ENCODE data around the gene UBB. TPM values are rescaled to one million over a fixed set of nuclear protein-coding genes. Genes with fewer than 3 reads are reported as not detected.

The UBB gene
- total and polyA plus RNA-seq, 10 donors: 697 to 1,795 (median 1,033) TPM

DNA sequence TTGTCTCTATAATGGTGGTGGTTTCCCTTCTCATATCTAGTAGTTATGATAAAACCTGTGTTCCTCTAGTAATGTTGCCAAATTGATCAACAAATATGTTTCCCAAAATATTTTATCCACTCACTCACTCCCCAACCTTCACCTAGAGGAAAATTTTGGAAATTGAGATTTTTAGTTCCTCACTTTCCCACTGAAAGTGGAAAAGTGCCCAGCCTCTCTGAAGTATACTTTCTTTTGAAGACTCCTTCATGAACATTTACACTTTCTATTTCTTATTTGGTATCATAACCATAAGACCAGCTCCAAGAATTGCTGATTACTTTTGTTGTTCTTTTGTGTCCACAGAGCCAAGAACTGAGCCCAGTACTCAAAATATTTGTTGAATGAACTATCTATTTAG lies 22.5 kb upstream of the UBB start:
- no peaks in the 10 kb centered on the region for H3K9me3 ChIP-seq
- peaks cover 0 to 8% (median 5%) of the 10 kb centered on the region in 6 donors for H3K4me1 ChIP-seq
- intact Hi-C loops (cut with DNase I; ENCODE audit: low total_unique reads): loop anchor here (10.0 kb wide), 1 partner anchor 236 kb away; no protein-coding TSS in a partner anchor
- no peaks in the 10 kb centered on the region for H3K36me3 ChIP-seq
- TF ChIP-seq POLR2AphosphoS5 (IDR thresholded peaks at IDR 0.05) (no peak), POLR2A (IDR thresholded peaks at IDR 0.05) (no peak)
- TF ChIP-seq, protein P1, sequence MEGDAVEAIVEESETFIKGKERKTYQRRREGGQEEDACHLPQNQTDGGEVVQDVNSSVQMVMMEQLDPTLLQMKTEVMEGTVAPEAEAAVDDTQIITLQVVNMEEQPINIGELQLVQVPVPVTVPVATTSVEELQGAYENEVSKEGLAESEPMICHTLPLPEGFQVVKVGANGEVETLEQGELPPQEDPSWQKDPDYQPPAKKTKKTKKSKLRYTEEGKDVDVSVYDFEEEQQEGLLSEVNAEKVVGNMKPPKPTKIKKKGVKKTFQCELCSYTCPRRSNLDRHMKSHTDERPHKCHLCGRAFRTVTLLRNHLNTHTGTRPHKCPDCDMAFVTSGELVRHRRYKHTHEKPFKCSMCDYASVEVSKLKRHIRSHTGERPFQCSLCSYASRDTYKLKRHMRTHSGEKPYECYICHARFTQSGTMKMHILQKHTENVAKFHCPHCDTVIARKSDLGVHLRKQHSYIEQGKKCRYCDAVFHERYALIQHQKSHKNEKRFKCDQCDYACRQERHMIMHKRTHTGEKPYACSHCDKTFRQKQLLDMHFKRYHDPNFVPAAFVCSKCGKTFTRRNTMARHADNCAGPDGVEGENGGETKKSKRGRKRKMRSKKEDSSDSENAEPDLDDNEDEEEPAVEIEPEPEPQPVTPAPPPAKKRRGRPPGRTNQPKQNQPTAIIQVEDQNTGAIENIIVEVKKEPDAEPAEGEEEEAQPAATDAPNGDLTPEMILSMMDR (IDR thresholded peaks at IDR 0.05 in 8 of 11, conservative IDR thresholded peaks at IDR 0.05 in 3 of 11): no peak
- H3K4me3 ChIP-seq: no peak overlapping the region
- H3K27ac ChIP-seq: no peak overlapping the region
- DNase-seq: no peak
- H3K27me3 ChIP-seq (replicated peaks in 1 of 7): no peaks in the 10 kb centered on the region

DNA sequence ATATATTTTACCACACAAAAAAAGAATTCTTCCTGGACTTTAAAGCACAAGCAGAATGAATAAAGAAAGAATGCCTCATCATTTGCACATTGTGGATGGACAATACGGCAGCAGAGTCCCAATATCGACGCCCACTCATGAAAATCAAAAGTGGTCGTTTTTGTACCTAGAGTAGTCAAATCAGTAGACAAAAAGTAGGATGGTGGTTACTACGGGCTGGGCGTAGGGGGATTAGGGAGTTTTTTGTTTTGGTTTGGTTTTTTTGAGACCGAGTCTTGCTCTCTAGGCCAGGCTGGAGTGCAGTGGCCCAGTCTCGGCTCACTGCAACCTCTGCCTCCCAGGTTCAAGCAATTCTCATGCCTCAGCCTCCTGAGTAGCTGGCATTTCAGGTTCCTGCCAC lies 19.0 kb upstream of the UBB start:
- intact Hi-C loops (cut with DNase I; ENCODE audit: low total_unique reads): loop anchor here (10.0 kb wide), 1 partner anchor 53 kb away; the partner anchor contains the start of gene TRPV2
- DNase-seq: peak; percentile 1
- no peaks in the 10 kb centered on the region for H3K27me3 ChIP-seq (replicated peaks in 1 of 7)
- no peak overlapping the region for H3K4me3 ChIP-seq
- no peak overlapping the region for H3K27ac ChIP-seq
- H3K9me3 ChIP-seq: no peaks in the 10 kb centered on the region
- 73 to 85% (median 81%) methylated on average over 8 of the region's 8 CpGs for WGBS, 5 donors
- H3K4me1 ChIP-seq: peaks cover 0 to 8% (median 5%) of the 10 kb centered on the region in 6 donors
- H3K36me3 ChIP-seq: no peaks in the 10 kb centered on the region
- TF ChIP-seq, protein P1 (IDR thresholded peaks at IDR 0.05 in 8 of 11, conservative IDR thresholded peaks at IDR 0.05 in 3 of 11): no peak
- TF ChIP-seq POLR2A (IDR thresholded peaks at IDR 0.05): no peak
- TF ChIP-seq POLR2AphosphoS5 (IDR thresholded peaks at IDR 0.05): no peak

DNA sequence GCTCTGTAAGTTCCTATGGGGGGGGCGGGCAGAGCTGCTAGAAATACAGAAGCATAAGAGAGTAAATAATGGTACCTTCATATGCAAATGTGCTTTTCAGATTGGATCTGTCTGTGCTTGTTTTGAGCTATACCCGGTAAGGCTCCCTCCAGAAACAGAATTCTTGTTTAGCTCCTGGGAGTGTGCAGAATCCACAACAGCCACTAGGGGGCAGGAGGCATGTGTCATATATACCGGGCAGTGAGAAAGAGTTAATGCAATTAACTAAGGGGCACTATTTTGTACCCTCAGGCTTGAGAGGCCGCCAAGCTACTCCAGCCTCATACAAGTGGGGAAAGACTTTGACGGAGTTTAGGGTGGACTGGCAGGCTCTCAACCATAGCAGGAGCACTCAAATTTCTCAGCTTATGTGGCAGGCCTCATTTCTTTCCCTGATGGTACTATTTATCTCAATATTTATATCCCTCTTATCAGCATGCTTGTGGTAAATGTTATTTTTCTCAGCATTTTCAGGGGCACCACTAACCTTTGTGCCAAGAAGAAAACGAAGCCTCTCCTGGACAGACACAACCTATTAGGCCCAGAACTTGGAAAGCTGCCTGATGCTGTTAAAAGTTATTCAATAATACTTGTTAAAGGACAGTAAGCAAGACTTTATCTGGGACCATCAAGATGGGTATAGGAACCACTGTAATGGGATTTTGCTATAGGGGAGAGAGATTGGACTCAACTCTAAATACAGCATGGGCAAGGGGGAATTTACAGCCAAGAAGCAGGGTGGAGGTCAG lies 16.9 kb upstream of the UBB start:
- no peaks in the 10 kb centered on the region for H3K27me3 ChIP-seq (replicated peaks in 1 of 7)
- no peak for TF ChIP-seq POLR2A (IDR thresholded peaks at IDR 0.05)
- TF ChIP-seq, protein P1 (IDR thresholded peaks at IDR 0.05 in 8 of 11, conservative IDR thresholded peaks at IDR 0.05 in 3 of 11): peak; percentile 69 to 92 (median 87)
- intact Hi-C loops (cut with DNase I; ENCODE audit: low total_unique reads): loop anchor here (10.0 kb wide), 1 partner anchor 51 kb away; the partner anchor contains the start of gene TRPV2
- no peaks in the 10 kb centered on the region for H3K36me3 ChIP-seq
- 10 to 18% (median 15%) methylated on average over 6 of the region's 6 CpGs for WGBS, 5 donors
- H3K4me1 ChIP-seq: peaks cover 0 to 8% (median 5%) of the 10 kb centered on the region in 6 donors
- H3K27ac ChIP-seq: no peak overlapping the region
- DNase-seq: peak; percentile 82
- no peak overlapping the region for H3K4me3 ChIP-seq
- no peaks in the 10 kb centered on the region for H3K9me3 ChIP-seq

DNA sequence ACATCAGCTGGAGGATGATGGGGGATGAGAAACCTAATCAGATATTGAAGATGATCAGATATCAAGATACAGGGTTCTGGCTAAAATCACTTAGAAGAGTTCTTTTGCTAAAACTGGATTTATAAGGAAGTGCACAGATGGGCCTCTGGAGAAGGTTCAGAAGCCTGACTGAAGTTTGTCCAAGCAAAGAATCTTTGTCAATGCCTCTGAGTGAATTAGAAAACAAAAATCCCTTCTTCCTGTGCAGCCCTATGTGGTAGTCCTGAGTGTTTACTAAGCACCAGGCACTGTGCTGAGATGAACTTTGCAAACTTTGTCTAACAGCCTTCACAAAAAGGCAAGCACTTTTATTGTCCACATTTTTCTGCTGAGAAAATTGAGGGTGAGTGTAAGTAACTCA lies 16.3 kb upstream of the UBB start:
- H3K36me3 ChIP-seq: no peaks in the 10 kb centered on the region
- no peak overlapping the region for H3K27ac ChIP-seq
- H3K27me3 ChIP-seq (replicated peaks in 1 of 7): no peaks in the 10 kb centered on the region
- TF ChIP-seq, protein P1 (IDR thresholded peaks at IDR 0.05 in 8 of 11, conservative IDR thresholded peaks at IDR 0.05 in 3 of 11): no peak
- TF ChIP-seq POLR2AphosphoS5 (IDR thresholded peaks at IDR 0.05): no peak
- no peak for TF ChIP-seq POLR2A (IDR thresholded peaks at IDR 0.05)
- no peak overlapping the region for H3K4me3 ChIP-seq
- intact Hi-C loops (cut with DNase I; ENCODE audit: low total_unique reads): loop anchor here (10.0 kb wide), 1 partner anchor 50 kb away; the partner anchor contains the start of gene TRPV2
- no peaks in the 10 kb centered on the region for H3K9me3 ChIP-seq
- no peak for DNase-seq
- peaks cover 0 to 8% (median 5%) of the 10 kb centered on the region in 6 donors for H3K4me1 ChIP-seq
